Activated CD8-positive, alpha-beta memory T cell treated with anti-CD3 and anti-CD28 coated beads, Interleukin-2, amount 10 ng/mL, durations not matched to agents 7 days and 5 days (primary cell): Measurements from ENCODE around the gene C5AR1. TPM values are rescaled to one million over a fixed set of nuclear protein-coding genes. Genes with fewer than 3 reads are reported as not detected.
"Not testable (repeated sequence)": the region's sequence is repeated elsewhere in the genome, so short reads cannot be mapped to it uniquely, and the experiment has no call there.

Experiments used
- ATAC-seq: fragments of 150-1000 bp; cut with Tn5 transposase; one replicate; pipeline ENCODE4 v1.10.0; 2021; ENCODE audit warnings: moderate library complexity
- CTCF ChIA-PET: fragments of 350-600 bp; sonication (Branson Sonifier 250); formaldehyde crosslinking; loops from one replicate; lab custom pipeline; 2021; ENCODE audit warnings: antibody characterized with exemption; lab: Charles Lee
- DNase-seq: peaks from one replicate; pipeline ENCODE4 v3.0.0-alpha.2; 2020
- H3K27ac Mint-ChIP-seq: one replicate; pipeline ENCODE4 v1.8.0; 2021; ENCODE audit warnings: mild to moderate bottlenecking, mixed read lengths
- H3K27me3 Mint-ChIP-seq: one replicate; pipeline ENCODE4 v1.8.0; 2021; ENCODE audit warnings: mixed read lengths
- H3K36me3 Mint-ChIP-seq: one replicate; pipeline ENCODE4 v1.8.0; 2021; ENCODE audit warnings: mild to moderate bottlenecking, mixed read lengths
- H3K4me1 Mint-ChIP-seq: one replicate; pipeline ENCODE4 v1.8.0; 2021; ENCODE audit warnings: mixed read lengths
- H3K4me3 Mint-ChIP-seq: one replicate; pipeline ENCODE4 v1.8.0; 2021; ENCODE audit warnings: mild to moderate bottlenecking, moderate library complexity, mixed read lengths
- H3K9me3 Mint-ChIP-seq: one replicate; pipeline ENCODE4 v1.8.0; 2022; ENCODE audit warnings: low read depth, mixed read lengths
- total RNA-seq, 2 experiments: library from RNA; stranded (reverse); gene quantifications; one replicate each; pipeline ENCODE4 v1.2.3, GENCODE V29; 2021

The C5AR1 gene
- total RNA-seq, 2 experiments from 2014 or later: 1.4 TPM; not detected in 1

DNA sequence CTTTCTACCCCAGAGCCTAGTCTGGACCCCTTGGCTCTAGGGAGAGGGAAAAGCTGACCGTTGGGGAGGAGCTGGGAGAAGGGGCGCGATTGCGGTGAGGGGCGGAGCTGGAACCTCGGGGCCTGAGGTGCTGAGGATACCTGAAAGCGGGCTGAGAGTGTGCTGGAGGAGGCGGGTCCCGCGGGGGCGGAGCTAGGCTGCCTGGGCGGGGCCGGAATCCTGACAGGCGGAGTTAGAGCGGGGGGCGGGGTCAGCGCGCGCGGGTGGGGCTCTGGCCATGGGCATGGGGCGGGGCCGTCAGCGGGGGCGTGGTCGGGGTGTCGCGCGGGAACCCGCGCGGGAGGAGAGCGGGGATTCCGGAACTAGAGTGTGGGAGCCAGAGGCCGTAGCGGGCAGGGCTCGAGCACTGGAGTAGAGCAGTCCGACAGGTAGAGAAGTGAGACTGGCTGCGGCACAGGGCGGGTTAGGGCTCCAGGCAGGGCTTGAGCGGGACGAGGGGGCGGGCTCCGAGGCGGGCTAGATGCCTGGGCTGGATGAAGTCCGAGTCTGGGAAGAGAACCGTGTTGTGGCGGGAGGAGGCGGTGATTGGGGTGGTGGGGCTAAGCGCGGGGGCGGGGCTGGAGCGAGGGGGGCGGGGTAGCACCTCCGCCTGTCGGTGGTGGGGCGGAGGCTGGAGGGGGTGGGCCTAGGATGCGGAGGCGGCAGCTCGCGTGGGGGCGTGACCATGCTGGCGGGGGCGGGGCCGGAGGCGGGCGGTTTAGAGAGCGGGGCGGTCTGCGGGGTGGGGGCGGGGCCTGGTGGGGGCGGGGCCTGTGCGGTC is 35.4 kb upstream of the C5AR1 start, which contains the start of gene INAFM1:
Gene INAFM1, plus strand, starts transcription at position 815 of the 820 bp plus-strand sequence. CDS start 35 bp downstream, outside the sequence.
- Mint-ChIP-seq H3K9me3 (no peaks in the 10 kb centered on the region), H3K27ac (peak within 1 kb of the TSS; percentile 98), H3K4me1 (peaks cover 18% of the 10 kb centered on the region), H3K4me3 (peak within 1 kb of the TSS; percentile 94), H3K36me3 (peaks cover 8% of the 10 kb centered on the region), H3K27me3 (no peaks in the 10 kb centered on the region)
- peak; percentile 77 for ATAC-seq
- DNase-seq: peak; percentile 99
- CTCF ChIA-PET: interaction anchor here (0.6 to 3.6 kb wide), 20 partner anchors 9 to 210 kb away, joined by 3 to 22 read pairs (median 4); partner anchors contain the start of genes CCDC9, DHX34 and KPTN

DNA sequence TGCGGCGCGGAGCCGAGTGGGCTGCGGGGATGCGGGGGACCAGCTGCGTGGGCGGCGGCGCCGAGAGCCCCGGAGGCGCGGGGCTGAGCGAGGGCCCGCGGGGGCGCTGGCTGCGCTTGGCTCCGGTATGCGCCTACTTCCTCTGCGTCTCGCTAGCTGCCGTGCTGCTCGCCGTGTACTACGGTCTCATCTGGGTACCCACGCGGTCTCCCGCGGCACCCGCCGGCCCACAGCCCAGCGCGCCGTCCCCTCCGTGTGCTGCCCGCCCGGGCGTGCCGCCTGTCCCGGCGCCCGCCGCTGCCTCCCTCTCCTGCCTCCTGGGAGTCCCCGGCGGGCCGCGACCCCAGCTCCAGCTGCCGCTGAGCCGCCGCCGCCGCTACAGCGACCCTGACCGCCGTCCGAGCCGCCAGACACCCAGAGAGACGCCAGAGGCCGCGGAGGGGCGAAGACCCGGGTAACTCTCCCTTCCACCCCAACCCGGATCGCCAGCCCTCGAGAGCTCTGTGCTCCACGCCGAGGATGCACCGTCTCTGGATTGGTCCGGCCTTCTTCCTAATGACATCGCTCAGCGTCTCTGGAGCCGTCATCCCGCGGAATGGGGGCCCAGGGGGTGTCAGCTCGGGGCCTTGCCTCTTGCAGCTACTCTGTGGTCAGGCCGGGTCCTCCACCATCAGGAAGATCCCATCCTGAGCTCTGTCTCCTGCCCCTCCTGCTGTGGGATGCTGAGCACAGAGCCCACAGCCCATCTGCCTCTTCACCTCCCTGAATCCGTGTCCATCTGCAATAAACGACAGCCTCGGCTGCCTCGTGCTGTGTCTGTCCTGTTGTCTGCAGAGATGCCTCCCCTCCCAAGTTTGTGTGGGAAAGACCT is 34.5 kb upstream of the C5AR1 start:
- Mint-ChIP-seq H3K27ac (no peak overlapping the region), H3K4me1 (peaks cover 18% of the 10 kb centered on the region), H3K36me3 (peaks cover 8% of the 10 kb centered on the region), H3K4me3 (peak overlapping the region; percentile 64), H3K27me3 (no peaks in the 10 kb centered on the region), H3K9me3 (no peaks in the 10 kb centered on the region)
- ATAC-seq: peak; percentile 17
- CTCF ChIA-PET: interaction anchor here (0.8 to 3.6 kb wide), 17 partner anchors 9 to 243 kb away, joined by 3 to 22 read pairs (median 5); partner anchors contain the start of genes CCDC9 and DHX34
- peak; percentile 57 for DNase-seq

DNA sequence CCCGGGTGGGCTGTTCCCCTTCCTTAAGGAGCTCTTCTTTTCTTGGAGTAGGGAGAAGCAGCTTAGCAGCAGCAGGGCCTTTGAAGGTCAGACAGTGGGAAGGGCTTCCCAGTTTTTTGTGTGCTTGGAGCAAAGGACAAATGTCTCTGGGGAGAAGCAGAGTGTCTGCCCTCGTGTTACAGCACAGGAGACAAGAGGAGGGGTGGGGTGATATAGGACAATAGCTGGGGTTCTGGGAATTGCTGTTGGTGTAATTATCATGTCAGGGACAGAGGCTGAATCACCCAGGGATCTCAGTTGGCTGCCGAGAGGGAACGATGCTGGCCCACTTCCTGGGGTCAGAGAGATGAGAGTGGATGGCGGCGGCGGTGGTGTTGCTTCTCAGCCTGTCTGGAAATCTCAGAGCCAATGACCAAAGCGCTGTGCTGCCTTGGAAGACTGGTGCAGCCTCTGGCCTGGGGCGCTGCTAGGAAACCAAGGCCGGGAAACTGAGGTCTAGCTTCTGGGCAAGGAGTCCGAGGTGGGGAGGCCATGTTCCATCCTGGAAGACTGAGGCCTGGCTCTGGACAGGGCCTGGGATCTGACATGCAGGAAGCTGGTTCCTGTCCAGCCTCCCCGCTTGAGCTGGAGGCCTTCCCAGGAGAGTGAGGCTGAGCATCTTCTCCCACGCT is 33.7 kb upstream of the C5AR1 start:
- H3K27ac Mint-ChIP-seq: no peak overlapping the region
- CTCF ChIA-PET: interaction anchor here (1.0 to 3.6 kb wide), 12 partner anchors 9 to 161 kb away, joined by 3 to 22 read pairs (median 6); partner anchors contain the start of gene DHX34
- peaks cover 18% of the 10 kb centered on the region for H3K4me1 Mint-ChIP-seq
- H3K27me3 Mint-ChIP-seq: no peaks in the 10 kb centered on the region
- peak overlapping the region; percentile 64 for H3K4me3 Mint-ChIP-seq
- no peak for DNase-seq
- ATAC-seq: no peak
- H3K36me3 Mint-ChIP-seq: peaks cover 8% of the 10 kb centered on the region
- no peaks in the 10 kb centered on the region for H3K9me3 Mint-ChIP-seq

DNA sequence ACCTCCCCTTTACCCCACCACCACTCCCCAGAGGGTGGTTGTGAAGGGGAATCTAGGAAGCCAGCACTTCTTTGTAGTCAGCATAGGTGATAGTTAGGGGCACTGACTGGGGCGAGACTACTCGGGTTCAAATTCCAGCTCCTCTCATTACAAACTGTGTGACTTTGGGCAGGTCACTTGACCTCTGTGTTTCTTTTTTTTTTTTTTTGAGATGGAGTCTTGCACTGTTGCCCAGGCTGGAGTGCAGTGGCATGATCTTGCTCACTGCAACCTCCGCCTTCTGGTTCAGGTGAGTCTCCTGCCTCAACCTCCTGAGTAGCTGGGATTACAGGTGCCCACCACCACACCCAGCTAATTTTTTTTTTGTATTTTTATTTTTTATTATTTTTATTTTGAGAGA is 33.1 kb upstream of the C5AR1 start:
- peaks cover 18% of the 10 kb centered on the region for H3K4me1 Mint-ChIP-seq
- CTCF ChIA-PET: interaction anchor here (1.0 to 3.6 kb wide), 7 partner anchors 8 to 158 kb away, joined by 3 to 22 read pairs (median 5); partner anchors contain the start of gene DHX34
- H3K27me3 Mint-ChIP-seq, ATAC-seq, H3K36me3 Mint-ChIP-seq, DNase-seq, H3K27ac Mint-ChIP-seq, H3K9me3 Mint-ChIP-seq, H3K4me3 Mint-ChIP-seq: not testable (repeated sequence)

DNA sequence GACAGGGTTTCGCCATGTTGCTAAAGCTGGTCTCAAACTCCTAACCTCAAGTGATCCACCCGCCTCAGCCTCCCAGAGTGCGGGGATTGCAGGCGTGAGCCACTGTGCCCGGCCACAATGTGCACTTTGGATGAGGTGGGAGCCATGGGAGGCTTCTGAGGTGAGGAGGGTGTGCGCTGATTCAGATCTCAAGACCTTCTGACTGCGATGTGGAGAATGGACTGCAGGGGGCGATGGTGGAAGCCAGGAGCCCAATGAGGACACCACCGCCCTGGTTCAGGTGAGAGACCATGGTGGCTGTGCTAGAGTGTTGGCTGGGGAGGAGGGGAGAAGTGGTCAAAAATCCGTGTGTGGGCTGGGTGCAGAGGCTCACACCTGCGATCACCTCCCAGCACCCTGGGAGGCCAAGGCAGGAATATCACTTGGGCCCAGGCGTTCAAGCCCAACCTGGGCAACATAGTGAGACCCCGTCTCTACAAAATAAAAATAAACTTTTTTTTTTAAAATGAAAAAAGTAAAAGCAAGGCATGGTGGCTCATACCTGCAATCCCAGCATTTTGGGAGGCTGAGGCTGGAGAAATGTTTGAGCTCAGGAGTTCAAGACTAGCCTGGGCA is 29.4 kb upstream of the C5AR1 start:
- H3K9me3 Mint-ChIP-seq: no peaks in the 10 kb centered on the region
- CTCF ChIA-PET: interaction anchor here (0.7 to 3.3 kb wide), 4 partner anchors 12 to 148 kb away, joined by 3 to 18 read pairs (median 4); no protein-coding TSS in a partner anchor
- peak; percentile 69 for ATAC-seq
- H3K4me3 Mint-ChIP-seq: no peak overlapping the region
- peak; percentile 77 for DNase-seq
- peaks cover 7% of the 10 kb centered on the region for H3K36me3 Mint-ChIP-seq
- H3K27ac Mint-ChIP-seq: no peak overlapping the region
- H3K27me3 Mint-ChIP-seq: no peaks in the 10 kb centered on the region
- peaks cover 10% of the 10 kb centered on the region for H3K4me1 Mint-ChIP-seq

DNA sequence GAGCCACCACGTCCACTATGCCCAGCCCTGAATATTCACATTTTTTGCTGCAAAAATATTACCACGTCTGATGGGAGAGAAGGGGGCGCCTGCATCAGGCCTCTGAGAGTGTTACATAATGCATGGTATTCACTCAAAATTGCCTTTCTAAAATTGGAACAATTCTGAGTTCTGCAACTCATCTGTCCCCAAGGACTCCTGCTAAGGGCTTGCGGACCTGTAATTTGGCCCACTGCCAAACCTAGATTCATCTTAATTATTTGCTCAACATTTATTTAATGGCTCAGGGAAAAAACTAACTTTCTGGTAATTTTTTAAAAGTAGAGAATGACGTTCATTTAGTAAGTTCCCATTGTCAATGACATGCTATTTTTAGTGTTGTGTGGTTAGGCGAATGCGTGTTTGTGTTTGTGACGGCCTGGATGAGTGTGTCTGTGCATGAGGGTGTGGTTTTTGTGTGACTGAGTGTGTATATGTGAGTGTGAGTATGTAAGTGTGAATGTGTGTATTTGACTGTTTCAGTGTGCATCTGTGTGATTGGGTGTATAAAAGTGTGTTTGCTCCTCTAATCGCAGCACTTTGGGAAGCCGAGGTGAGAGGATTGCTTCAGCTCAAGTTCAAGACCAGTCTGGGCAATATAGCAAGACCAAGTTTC is 26.1 kb upstream of the C5AR1 start:
- Mint-ChIP-seq H3K4me1 (peaks cover 2% of the 10 kb centered on the region), H3K27ac (no peak overlapping the region), H3K9me3 (no peaks in the 10 kb centered on the region), H3K27me3 (no peaks in the 10 kb centered on the region), H3K4me3 (no peak overlapping the region), H3K36me3 (peaks cover 1% of the 10 kb centered on the region)
- ATAC-seq: no peak
- DNase-seq: no peak
- CTCF ChIA-PET: interaction anchor here (0.7 to 2.3 kb wide), 9 partner anchors 8 to 421 kb away, joined by 3 to 16 read pairs (median 4); partner anchors contain the start of gene INAFM1

DNA sequence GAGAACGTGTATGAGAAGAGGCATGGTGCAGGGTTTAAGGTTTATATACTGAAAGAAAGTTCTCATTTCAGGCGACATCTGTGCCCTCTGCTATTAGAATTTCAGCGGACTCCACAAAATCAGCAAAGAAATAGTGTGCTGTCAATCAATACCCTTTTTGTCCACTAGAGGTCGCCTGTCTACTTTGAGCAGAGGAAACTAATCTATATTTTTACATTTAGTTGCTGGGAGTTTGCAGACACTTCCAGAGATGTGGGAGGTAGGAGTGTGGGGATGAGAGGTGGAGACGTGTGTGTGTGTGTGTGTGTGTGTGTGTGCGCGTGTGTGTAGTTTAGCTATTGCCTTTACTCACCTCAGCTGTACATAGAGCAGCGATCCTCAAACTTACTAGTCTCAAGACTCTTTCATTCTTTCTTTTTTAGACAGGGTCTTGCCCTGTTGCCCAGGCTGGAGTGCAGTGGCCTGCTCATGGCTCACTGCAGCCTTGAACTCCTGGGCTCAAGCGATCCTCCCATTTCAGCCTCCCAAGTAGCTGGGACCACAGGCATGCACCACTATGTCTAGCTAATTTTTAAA is 25.2 kb upstream of the C5AR1 start:
- peak; percentile 27 for ATAC-seq
- no peaks in the 10 kb centered on the region for H3K27me3 Mint-ChIP-seq
- no peak for DNase-seq
- no peaks in the 10 kb centered on the region for H3K9me3 Mint-ChIP-seq
- no peak overlapping the region for H3K27ac Mint-ChIP-seq
- peaks cover 2% of the 10 kb centered on the region for H3K4me1 Mint-ChIP-seq
- H3K36me3 Mint-ChIP-seq: peaks cover 1% of the 10 kb centered on the region
- H3K4me3 Mint-ChIP-seq: no peak overlapping the region
- CTCF ChIA-PET: interaction anchor here (0.8 to 2.3 kb wide), 15 partner anchors 9 to 420 kb away, joined by 3 to 16 read pairs (median 4); partner anchors contain the start of genes INAFM1 and ZC3H4

DNA sequence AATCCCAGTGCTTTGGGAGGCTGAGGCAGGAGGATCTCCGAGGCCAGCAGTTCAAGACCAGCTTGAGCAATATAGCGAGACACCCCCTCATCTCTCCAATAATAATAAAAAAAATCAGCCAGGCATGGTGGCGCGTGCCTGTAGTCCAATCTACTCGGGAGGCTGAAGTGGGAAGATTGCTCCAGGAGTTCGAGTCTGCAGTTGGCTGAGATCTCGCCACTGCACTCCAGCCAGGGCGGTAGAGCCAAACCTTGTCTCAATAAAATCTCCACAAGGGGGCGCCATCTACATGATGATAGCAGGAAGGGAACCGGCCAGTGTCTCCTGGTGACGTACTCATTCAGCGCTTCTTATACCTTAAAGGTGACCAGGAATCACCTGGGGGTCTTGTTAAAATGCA is 13.6 kb upstream of the C5AR1 start:
- Mint-ChIP-seq H3K27ac (no peak overlapping the region), H3K9me3 (no peaks in the 10 kb centered on the region), H3K4me3 (no peak overlapping the region), H3K36me3 (no peaks in the 10 kb centered on the region), H3K27me3 (no peaks in the 10 kb centered on the region), H3K4me1 (peaks cover 14% of the 10 kb centered on the region)
- peak; percentile 96 for ATAC-seq
- DNase-seq: peak; percentile 86
- CTCF ChIA-PET: interaction anchor here (0.8 to 8.4 kb wide), 16 partner anchors 9 to 411 kb away, joined by 3 to 88 read pairs (median 5); partner anchors contain the start of genes DHX34 and INAFM1

DNA sequence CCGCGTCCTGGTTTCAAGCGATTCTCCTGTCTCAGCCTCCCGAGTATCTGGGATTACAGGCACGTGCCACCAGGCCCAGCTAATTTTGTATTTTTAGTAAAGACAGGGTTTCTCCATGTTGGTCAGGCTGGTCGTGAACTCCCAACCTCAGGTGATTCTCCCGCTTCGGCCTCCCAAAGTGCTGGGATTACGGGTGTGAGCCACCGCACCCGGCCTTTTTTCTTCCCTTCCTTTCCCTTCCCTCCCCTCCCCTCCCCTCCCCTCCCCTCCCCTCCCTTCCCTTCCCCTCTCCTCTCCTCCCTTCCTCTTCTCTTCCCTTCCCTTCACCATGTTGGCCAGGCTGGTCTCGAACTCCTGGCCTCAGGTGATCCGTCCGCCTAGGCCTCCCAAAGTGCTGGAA is 8.8 kb upstream of the C5AR1 start:
- H3K36me3 Mint-ChIP-seq, H3K4me3 Mint-ChIP-seq, H3K9me3 Mint-ChIP-seq, ATAC-seq, H3K27me3 Mint-ChIP-seq, CTCF ChIA-PET, DNase-seq, H3K27ac Mint-ChIP-seq: not testable (repeated sequence)
- peaks cover 18% of the 10 kb centered on the region for H3K4me1 Mint-ChIP-seq

DNA sequence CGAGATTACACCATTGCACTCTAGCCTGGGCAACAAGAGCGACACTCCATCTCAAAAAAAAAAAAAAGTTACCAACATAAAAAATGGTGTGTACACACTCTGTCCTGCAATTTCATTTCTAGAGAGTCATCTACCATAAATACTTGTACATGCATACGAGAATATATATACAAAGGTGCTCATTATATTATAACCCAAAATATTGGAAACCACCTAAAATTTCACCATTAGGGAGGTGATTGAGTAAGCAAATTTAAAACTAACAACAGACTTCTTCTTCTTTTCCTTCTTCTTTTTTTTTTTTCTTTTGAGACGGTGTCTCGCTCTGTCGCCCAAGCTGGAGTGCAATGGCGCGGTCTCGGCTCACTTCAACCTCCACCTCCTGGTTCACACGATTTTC is 7.4 kb upstream of the C5AR1 start:
- ATAC-seq: no peak
- Mint-ChIP-seq H3K27ac (no peak overlapping the region), H3K27me3 (peaks cover 13% of the 10 kb centered on the region), H3K4me3 (no peak overlapping the region), H3K4me1 (peaks cover 15% of the 10 kb centered on the region), H3K36me3 (no peaks in the 10 kb centered on the region), H3K9me3 (no peaks in the 10 kb centered on the region)
- DNase-seq: no peak
- CTCF ChIA-PET: interaction anchor here (1.6 kb wide), 1 partner anchor 47 kb away, joined by 5 read pairs; the partner anchor contains the start of gene DHX34

DNA sequence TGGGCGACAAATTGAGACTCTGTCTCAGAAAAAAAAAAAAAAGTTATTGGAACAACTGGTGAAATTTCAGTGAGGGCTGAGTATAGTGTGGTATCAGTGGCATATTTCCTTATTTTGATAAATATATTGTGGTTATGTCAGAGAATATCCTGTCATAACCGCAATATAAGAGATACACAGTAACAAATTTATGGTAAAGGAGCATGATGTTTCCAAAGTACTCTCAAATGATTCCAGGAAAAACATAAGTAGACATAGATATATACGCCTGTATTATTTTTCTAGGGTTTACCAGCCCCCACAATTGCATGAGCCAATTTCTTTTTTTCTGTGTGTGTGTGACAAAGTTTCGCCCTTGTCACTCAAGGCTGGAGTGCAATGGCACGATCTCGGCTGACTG is 5.7 kb upstream of the C5AR1 start:
- Mint-ChIP-seq H3K27ac (no peak overlapping the region), H3K9me3 (no peaks in the 10 kb centered on the region), H3K36me3 (no peaks in the 10 kb centered on the region), H3K4me3 (no peak overlapping the region), H3K4me1 (peaks cover 15% of the 10 kb centered on the region), H3K27me3 (peaks cover 13% of the 10 kb centered on the region)
- CTCF ChIA-PET: interaction anchor here (0.7 to 2.9 kb wide), 8 partner anchors 12 to 779 kb away, joined by 3 to 14 read pairs (median 4); partner anchors contain the start of gene DHX34
- DNase-seq (no peak), ATAC-seq (no peak)
